Posterior vena cava (tissue), 2 donors: ENCODE measurements around the gene DNAJC1. TPM values are rescaled to one million over a fixed set of nuclear protein-coding genes. Genes with fewer than 3 reads are reported as not detected.

ENCODE experiments used
- DNase-seq: peaks from one replicate; pipeline ENCODE4 v3.0.0-alpha.2; 2020; ENCODE audit warnings: low spot score
- intact Hi-C, 2 donors: fragments of 100-400 bp; cut with DNase I; formaldehyde crosslinking; loops; one replicate each; pipeline versions ENCODE4 v1.14.1 to v1.14.2; 2022 to 2023
- total RNA-seq, 2 donors: library from RNA; stranded (reverse); fragmentation: NEBNext Ultra II Directional; extraction: Animal tissue kit (Norgen Biotek cat#: 25700); gene quantifications; one replicate each; pipeline ENCODE4 v1.2.1, GENCODE V29; 2021
- donor health status: DM: yes; HTN: yes; CAD: no.
- donor health status: DM: yes; HTN: yes; CAD: no.

DNAJC1 gene
- total RNA-seq, 2 donors from 2014 or later, result 24.4 to 26.4 TPM

DNA sequence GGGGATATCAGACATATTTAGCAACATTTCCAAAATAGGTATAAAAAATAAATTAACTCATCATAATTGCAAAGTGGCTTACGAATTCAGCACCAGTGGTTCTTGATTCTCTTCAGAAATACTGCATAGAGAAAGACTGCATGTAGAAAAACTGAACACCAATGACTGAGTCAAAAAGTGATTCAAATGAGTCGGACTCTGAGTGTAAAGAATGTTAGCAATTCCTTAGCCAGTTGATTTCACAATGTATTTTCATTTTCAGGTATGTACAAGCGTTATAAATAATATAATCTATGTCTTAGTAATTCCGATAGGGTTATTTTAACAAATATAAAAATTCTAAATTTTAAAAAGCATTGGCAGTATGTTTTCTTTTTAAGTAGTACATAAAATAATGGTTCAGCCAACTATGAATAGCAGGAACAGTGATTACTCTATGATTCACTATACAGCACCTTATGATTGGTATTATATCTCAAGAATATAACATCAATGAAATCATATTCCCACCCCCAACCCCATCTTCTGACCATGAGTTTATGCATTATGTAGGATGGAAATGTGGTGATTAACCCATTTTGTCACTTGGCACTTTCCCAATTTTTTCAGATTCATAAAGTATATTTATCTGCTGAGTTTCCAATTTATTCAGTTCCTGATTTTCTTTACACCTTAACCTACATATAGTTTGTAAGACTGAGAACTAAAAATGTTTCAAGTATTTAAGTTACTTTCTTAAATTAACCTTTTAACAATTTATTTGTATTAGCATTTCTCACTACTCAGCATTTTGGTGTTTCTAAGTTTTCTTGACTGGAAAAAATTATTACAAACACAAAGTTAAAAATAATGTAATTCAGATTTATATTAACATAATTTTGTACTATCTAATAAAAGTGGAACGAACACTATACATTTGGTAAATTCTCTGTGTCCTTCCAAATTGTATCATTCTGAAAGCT lies 33.9 kb downstream of the DNAJC1 start:
- intact Hi-C loops, result no loop called here
- no peak for DNase-seq

- DNase-seq, result no peak
- intact Hi-C loops, result no loop called here
Measured at GRCh38 chr10:21964983-21965665, 38.4 kb downstream of the DNAJC1 start.

- DNase-seq, result no peak
- intact Hi-C loops, result no loop called here
Measured at GRCh38 chr10:21962358-21962757, 41.2 kb downstream of the DNAJC1 start.

DNA sequence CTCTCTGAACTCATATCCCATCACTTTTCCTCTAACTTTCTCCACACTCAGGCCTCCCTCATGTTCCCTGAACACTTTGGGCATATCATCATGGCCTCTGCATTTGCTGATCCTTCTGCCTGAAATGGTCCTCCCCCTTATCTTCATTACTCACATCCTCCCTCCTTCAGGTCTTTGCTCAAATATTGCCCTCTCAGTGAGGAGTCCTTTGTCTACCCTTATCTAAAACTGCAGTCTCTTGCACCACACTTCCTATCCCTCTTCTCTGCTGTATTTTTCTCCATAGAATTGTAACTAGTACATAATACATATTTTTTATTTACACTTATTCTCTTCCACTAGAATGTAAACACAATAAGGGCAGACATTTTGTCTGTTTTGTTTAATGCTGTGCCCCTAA lies 41.7 kb downstream of the DNAJC1 start:
- intact Hi-C loops, result no loop called here
- DNase-seq, result no peak

DNA sequence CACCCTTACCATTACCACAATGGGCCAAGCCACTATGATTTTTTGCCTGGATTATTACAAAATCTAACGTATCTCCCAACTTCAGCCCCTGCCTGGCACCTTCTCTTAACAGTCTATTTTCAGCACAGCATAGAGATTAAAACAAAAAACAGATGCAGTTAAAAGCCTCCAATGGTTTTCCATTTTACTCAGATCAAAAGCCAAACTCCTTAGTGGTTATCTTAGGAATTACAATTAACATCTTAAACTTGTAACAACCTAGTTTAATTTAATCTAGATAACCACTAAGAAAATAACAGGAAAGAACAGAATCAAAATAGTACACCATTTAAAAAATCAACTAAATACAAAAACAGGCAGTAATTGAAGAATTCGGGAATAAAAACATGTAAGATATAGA lies 43.5 kb downstream of the DNAJC1 start:
- intact Hi-C loops, result no loop called here
- no peak for DNase-seq

DNA sequence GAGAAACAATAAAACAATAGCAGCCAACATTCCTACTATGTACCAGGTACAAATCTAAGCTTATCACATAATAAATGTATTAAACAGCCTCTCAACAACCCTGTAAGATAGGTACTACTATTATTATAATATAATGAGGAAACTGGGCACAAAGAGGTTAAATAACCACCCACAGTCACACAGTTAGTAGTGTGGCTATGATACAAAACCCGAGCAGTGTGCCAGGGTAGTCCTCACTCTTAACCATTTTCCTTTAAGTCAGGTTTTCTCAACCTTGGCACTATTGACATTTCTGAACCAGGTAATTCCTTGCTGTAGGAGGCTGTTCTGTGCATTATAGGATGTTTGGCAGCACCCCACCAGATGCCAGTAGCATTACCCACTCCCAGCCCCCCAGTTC lies 48.8 kb downstream of the DNAJC1 start:
- intact Hi-C loops, result no loop called here
- DNase-seq, result no peak

- intact Hi-C loops, result no loop called here
- DNase-seq, result no peak
Measured at GRCh38 chr10:21954132-21954531, 49.4 kb downstream of the DNAJC1 start.

- intact Hi-C loops, result no loop called here
- DNase-seq, result no peak
Measured at GRCh38 chr10:21953585-21954057, 49.9 kb downstream of the DNAJC1 start.

DNA sequence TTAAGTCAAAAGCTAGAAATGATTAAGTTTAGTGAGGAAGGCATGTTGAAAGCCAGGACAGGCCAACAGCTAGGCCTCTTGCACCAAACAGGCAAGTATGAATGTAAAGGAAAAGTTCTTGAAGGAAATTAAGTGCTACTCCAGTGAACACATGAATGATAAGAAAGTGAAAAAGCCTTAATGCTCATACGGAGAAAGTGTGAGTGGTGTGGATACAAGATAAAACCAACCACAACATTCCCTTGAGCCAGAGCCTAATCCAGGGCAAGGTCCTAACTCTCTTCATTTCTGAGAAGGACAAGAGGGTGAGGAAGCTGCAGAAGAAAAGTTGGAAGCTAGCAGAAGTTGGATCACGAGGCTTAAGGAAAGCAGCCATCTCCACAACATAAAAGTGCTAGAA lies 53.0 kb downstream of the DNAJC1 start:
- intact Hi-C loops, result no loop called here
- DNase-seq, result no peak

DNA sequence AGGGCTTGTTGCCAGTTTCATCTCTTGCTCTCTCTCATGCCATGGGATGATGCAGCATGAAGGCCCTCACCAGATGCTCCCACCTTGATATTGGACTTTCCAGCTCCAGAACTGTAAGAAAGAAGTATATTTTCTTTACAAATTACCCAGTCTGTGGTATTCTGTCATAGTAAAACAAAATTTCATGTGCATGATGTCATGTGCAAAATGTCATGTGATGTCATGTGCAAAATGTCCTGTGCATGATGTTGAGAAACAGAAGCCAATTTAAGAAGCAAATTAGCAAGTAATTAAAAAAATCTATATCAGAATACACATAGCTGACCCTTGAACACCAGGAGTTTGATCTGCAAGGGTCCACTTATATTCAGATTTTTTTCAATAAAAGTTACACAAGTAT lies 56.6 kb downstream of the DNAJC1 start:
- no peak for DNase-seq
- intact Hi-C loops, result no loop called here

DNA sequence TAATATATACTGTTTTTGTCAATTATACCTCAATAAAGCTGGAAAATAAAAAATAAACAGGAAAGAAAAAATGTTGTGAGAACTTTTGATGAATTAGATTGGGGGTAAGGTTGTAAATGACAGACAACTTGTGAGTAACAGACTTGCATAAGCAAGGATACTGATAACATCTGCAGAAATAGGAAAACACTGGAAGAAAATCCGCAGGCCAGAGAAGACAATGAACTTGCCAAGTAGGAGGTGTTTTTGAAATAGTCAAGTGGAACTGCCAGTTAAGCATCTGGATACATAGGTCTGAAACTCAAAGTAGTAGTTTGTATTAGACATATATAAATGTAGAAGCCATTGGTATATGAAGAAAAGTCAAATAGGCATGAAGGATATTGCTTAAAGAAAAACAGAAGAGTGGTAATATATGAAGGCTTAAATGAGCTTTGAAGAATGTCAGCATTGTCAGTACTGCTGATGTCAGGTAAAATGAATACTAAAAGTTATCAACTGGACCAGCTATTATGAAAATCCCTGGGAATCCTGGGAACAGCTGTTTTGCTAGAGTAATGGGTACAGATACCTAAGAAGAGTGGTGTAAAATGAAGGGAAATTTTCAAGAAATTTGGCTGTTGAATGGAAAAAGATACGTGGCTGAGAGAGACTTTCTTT lies 58.7 kb downstream of the DNAJC1 start:
- no peak for DNase-seq
- intact Hi-C loops, result no loop called here

- no peak for DNase-seq
- intact Hi-C loops, result no loop called here
Measured at GRCh38 chr10:21943633-21944265, 59.8 kb downstream of the DNAJC1 start.

DNA sequence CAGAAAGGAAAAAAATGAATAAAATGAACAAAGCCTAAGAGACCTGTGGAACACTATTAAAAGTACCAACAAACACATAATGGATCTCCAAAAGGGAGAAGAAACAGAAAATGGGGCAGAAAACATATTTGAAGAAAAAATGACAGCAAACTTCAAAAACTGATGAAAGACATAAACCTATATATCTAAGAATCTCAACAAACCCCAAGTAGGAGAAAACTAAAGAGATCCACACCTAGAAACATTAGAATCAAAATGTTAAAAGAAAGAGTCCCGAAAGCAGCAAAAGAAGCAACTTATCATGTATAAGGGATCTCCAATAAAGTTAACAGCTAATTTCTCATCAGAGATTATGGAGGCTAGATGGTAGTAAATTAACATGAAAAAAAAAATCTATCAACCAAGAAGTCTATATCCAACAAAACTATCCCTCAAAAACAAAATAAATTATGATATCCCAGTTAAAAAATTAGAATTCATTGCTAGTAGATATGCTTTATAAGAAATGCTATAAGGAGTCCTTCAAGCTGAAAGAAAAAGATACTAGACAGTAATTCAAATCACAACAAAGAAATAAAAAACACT lies 68.0 kb downstream of the DNAJC1 start:
- intact Hi-C loops, result no loop called here
- DNase-seq, result no peak

DNA sequence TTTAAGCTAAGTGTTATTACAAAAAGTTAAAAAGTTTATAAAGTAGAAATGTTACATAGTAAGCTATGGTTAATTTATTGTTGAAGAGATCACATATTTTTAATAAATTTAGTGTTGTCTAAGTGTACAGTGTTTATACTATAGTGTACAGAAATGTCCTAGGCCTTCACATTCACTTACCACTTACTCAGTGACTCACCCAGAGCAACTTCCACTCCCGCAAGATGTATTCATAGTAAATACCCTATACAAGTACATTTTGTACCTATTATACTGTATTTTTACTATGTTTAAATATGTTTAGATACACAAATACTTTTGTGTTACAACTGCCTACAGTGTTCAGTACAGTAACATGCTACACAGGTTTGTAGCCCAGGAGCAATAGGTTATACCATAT lies 69.2 kb downstream of the DNAJC1 start:
- no peak for DNase-seq
- intact Hi-C loops, result no loop called here

DNA sequence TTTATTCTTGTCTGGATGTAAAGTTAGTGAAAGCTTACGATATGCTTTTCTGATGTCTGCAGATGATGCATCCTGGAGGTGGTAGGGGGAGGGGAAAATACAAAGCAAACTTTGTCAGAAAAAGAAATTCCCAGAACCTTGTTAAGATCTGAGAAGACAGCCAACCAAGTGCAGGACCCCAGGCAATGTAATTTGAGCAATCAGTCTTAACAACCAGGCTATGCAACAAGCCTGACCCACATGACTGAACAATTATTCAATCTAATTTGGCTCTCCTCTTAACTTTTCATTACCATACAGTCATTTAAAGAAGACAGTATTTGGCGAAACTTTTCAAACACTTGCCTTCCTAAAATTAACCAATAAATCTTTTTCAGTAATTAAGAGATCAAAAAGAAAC lies 74.5 kb downstream of the DNAJC1 start:
- intact Hi-C loops, result no loop called here
- DNase-seq, result no peak

- intact Hi-C loops, result no loop called here
- DNase-seq, result no peak
Measured at GRCh38 chr10:21927631-21928353, 75.7 kb downstream of the DNAJC1 start.

DNA sequence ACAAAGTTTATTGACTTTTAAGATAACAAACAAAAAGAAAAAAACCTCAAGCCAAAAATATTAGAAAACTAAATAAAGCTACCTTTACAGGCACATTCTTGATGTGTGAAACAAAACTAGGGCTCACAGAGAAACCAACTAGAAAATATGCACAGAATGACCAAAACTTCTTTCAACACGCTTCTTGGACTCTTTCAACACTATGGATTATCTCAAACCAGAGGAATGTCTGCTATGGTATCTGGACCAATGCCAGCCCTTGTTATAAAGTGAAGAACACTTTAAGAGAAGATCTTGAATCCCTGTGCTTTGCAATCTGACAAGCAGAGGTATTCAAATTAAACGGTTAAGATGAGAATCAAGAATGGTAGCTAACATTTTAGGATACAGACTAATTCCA lies 76.6 kb downstream of the DNAJC1 start:
- intact Hi-C loops, result no loop called here
- no peak for DNase-seq

GRCh38 chr10:21926358-21926925 lies 77.1 kb downstream of the DNAJC1 start:
- DNase-seq, result no peak
- intact Hi-C loops, result no loop called here
